ENCODE measurements around the gene CCDC158. TPM values are rescaled to one million over a fixed set of nuclear protein-coding genes. Genes with fewer than 3 reads are reported as not detected.

The CCDC158 gene
- total and polyA plus RNA-seq, 4 donors = 0.04 to 0.37 (median 0.14) TPM

- Histone ChIP-seq H3K9me3 (ENCODE audit: control insufficient read depth in 4 of 4, insufficient read depth in 3 of 4, low read length in 3 of 4) (no peaks in the 10 kb centered on the region), H3K27me3 (ENCODE audit: control insufficient read depth in 3 of 3, insufficient read depth in 3 of 3, low read length in 2 of 3) (no peaks in the 10 kb centered on the region), H3K4me3 (no peak overlapping the region), H3K9ac (ENCODE audit: insufficient read depth in 1 of 2, low read length in 2 of 2) (no peak overlapping the region), H3K27ac (ENCODE audit: low read depth in 1 of 2, low read length in 1 of 2) (no peak overlapping the region), H3K4me1 (ENCODE audit: control insufficient read depth in 5 of 5, insufficient read depth in 5 of 5, low read length in 5 of 5) (peaks cover 0 to 5% (median 0%) of the 10 kb centered on the region in 5 donors), H3K36me3 (ENCODE audit: control insufficient read depth in 4 of 4, insufficient read depth in 4 of 4, low read length in 4 of 4) (no peaks in the 10 kb centered on the region)
- DNase-seq (no peak), ATAC-seq (ENCODE audit: insufficient read depth, low FRiP score) (no peak)
- 41 to 61% methylated on average over 3 of the region's 3 CpGs for WGBS, 2 donors
- no peak for TF ChIP-seq CTCF (IDR thresholded peaks at IDR 0.05; ENCODE audit: control extremely low read depth, extremely low read depth)
These were observed 28.4 kb upstream of the CCDC158 start for GRCh38 chr4:76449362-76449767.

GRCh38 chr4:76448211-76448610, 27.3 kb upstream of the CCDC158 start:
- Histone ChIP-seq H3K36me3 (ENCODE audit: control insufficient read depth in 4 of 4, insufficient read depth in 4 of 4, low read length in 4 of 4) (no peaks in the 10 kb centered on the region), H3K9me3 (ENCODE audit: control insufficient read depth in 4 of 4, insufficient read depth in 3 of 4, low read length in 3 of 4) (no peaks in the 10 kb centered on the region), H3K27ac (ENCODE audit: low read depth in 1 of 2, low read length in 1 of 2) (no peak overlapping the region), H3K9ac (ENCODE audit: insufficient read depth in 1 of 2, low read length in 2 of 2) (no peak overlapping the region), H3K27me3 (ENCODE audit: control insufficient read depth in 3 of 3, insufficient read depth in 3 of 3, low read length in 2 of 3) (no peaks in the 10 kb centered on the region), H3K4me3 (no peak overlapping the region), H3K4me1 (ENCODE audit: control insufficient read depth in 5 of 5, insufficient read depth in 5 of 5, low read length in 5 of 5) (peaks cover 0 to 5% (median 0%) of the 10 kb centered on the region in 5 donors)
- ATAC-seq (ENCODE audit: insufficient read depth, low FRiP score) (no peak), DNase-seq (no peak)
- WGBS, 2 donors = 86 to 89% methylated on average over 3 of the region's 3 CpGs
- TF ChIP-seq CTCF (IDR thresholded peaks at IDR 0.05; ENCODE audit: control extremely low read depth, extremely low read depth) = no peak

GRCh38 chr4:76447393-76447851, 26.5 kb upstream of the CCDC158 start:
- no peak overlapping the region for H3K9ac ChIP-seq (ENCODE audit: insufficient read depth in 1 of 2, low read length in 2 of 2)
- H3K27me3 ChIP-seq (ENCODE audit: control insufficient read depth in 3 of 3, insufficient read depth in 3 of 3, low read length in 2 of 3) = no peaks in the 10 kb centered on the region
- DNase-seq (peak in 2 of 3 donors; percentile 25 to 39), ATAC-seq (ENCODE audit: insufficient read depth, low FRiP score) (no peak)
- H3K36me3 ChIP-seq (ENCODE audit: control insufficient read depth in 4 of 4, insufficient read depth in 4 of 4, low read length in 4 of 4) = no peaks in the 10 kb centered on the region
- H3K4me3 ChIP-seq = no peak overlapping the region
- no peak overlapping the region for H3K27ac ChIP-seq (ENCODE audit: low read depth in 1 of 2, low read length in 1 of 2)
- 49 to 74% methylated on average over 1 of the region's 1 CpG for WGBS, 2 donors
- peaks cover 0 to 5% (median 0%) of the 10 kb centered on the region in 5 donors for H3K4me1 ChIP-seq (ENCODE audit: control insufficient read depth in 5 of 5, insufficient read depth in 5 of 5, low read length in 5 of 5)
- H3K9me3 ChIP-seq (ENCODE audit: control insufficient read depth in 4 of 4, insufficient read depth in 3 of 4, low read length in 3 of 4) = no peaks in the 10 kb centered on the region
- no peak for TF ChIP-seq CTCF (IDR thresholded peaks at IDR 0.05; ENCODE audit: control extremely low read depth, extremely low read depth)

DNA sequence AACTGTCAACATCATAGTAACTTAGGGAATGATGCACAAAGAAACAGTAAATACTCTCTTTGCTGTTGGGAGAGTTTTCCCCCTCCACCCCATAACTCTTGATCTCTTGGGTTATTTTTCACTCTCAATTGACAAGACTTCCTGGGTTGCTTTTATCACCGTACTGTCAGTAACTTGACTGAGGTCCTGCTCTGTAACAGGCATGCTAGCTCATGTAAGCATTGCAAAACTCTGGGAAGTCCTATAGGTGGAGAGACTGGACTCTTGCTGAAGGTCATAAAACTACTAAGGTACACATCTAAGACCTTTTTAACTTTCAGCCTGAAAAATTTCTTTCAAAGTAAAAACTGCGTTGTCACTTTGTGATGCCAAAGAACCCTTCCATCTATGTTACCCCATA, 25.0 kb upstream of the CCDC158 start:
- Histone ChIP-seq H3K4me1 (ENCODE audit: control insufficient read depth in 5 of 5, insufficient read depth in 5 of 5, low read length in 5 of 5) (peaks cover 0 to 5% (median 0%) of the 10 kb centered on the region in 5 donors), H3K9me3 (ENCODE audit: control insufficient read depth in 4 of 4, insufficient read depth in 3 of 4, low read length in 3 of 4) (no peaks in the 10 kb centered on the region), H3K4me3 (no peak overlapping the region), H3K27me3 (ENCODE audit: control insufficient read depth in 3 of 3, insufficient read depth in 3 of 3, low read length in 2 of 3) (no peaks in the 10 kb centered on the region), H3K9ac (ENCODE audit: insufficient read depth in 1 of 2, low read length in 2 of 2) (no peak overlapping the region), H3K27ac (ENCODE audit: low read depth in 1 of 2, low read length in 1 of 2) (no peak overlapping the region), H3K36me3 (ENCODE audit: control insufficient read depth in 4 of 4, insufficient read depth in 4 of 4, low read length in 4 of 4) (no peaks in the 10 kb centered on the region)
- TF ChIP-seq CTCF (IDR thresholded peaks at IDR 0.05; ENCODE audit: control extremely low read depth, extremely low read depth) = no peak
- ATAC-seq (ENCODE audit: insufficient read depth, low FRiP score) (no peak), DNase-seq (no peak)
- 87 to 89% methylated on average over 2 of the region's 2 CpGs for WGBS, 2 donors

All from lung (tissue), 12 donors.